ENCODE measurements around the gene EXOC7. TPM values are rescaled to one million over a fixed set of nuclear protein-coding genes. Genes with fewer than 3 reads are reported as not detected.

The EXOC7 gene
- total RNA-seq, 2 experiments from 2014 or later = 88.1 to 90.6 TPM

- peaks cover 44% of the 10 kb centered on the region for H3K36me3 Mint-ChIP-seq (ENCODE audit: low read depth)
- Histone ChIP-seq H3K27me3 (ENCODE audit: control insufficient read depth in 1 of 2, insufficient read depth in 2 of 2, low read length in 2 of 2) (no peaks in the 10 kb centered on the region), H3K4me1 (ENCODE audit: insufficient read depth, low read length) (peaks cover 32% of the 10 kb centered on the region), H3K27ac (ENCODE audit: low read depth in 1 of 2, low read length in 2 of 2) (peak overlapping the region; percentile 66 to 68), H3K9me3 (ENCODE audit: control insufficient read depth in 1 of 2, insufficient read depth in 1 of 2, low read length in 2 of 2) (no peaks in the 10 kb centered on the region), H3K4me3 (ENCODE audit: low read length) (peak overlapping the region; percentile 85), H3K36me3 (ENCODE audit: insufficient read depth, low read length) (peaks cover 27% of the 10 kb centered on the region)
- ATAC-seq (ENCODE audit: poor library complexity) = no peak
- DNase-seq = no peak
- intact Hi-C loops (cut with DNase I, micrococcal nuclease) = loop anchor here in 1 of 2 experiments (5.0 kb wide), 3 partner anchors 91 to 399 kb away; partner anchors contain the start of genes PRPSAP1 and RHBDF2
- peak overlapping the region; percentile 98 for H3K4me3 Mint-ChIP-seq
- ChIA-PET POLR2A (interaction anchor here (0.8 to 2.3 kb wide), 10 partner anchors 10 to 247 kb away, joined by 3 to 8 read pairs (median 6); partner anchors contain the start of genes UBALD2 and WBP2), CTCF (interaction anchor here (1.0 to 1.6 kb wide), 3 partner anchors 89 to 177 kb away, joined by 3 to 4 read pairs (median 4); no protein-coding TSS in a partner anchor)
- no peaks in the 10 kb centered on the region for H3K9me3 Mint-ChIP-seq
- no peak for TF ChIP-seq CTCF (IDR thresholded peaks at IDR 0.05)
- H3K27me3 Mint-ChIP-seq = no peaks in the 10 kb centered on the region
- H3K27ac Mint-ChIP-seq = peak overlapping the region; percentile 90
- H3K4me1 Mint-ChIP-seq (ENCODE audit: low read depth) = peaks cover 38% of the 10 kb centered on the region
Observed at GRCh38 chr17:76102944-76103273, 678 bp downstream of the EXOC7 start.

- H3K9me3 ChIP-seq (ENCODE audit: control insufficient read depth in 1 of 2, insufficient read depth in 1 of 2, low read length in 2 of 2) = no peaks in the 10 kb centered on the region
- H3K27me3 ChIP-seq (ENCODE audit: control insufficient read depth in 1 of 2, insufficient read depth in 2 of 2, low read length in 2 of 2) = no peaks in the 10 kb centered on the region
- no peak overlapping the region for H3K4me3 ChIP-seq (ENCODE audit: low read length)
- ATAC-seq (ENCODE audit: poor library complexity) (no peak), DNase-seq (peak in 1 of 14 experiments; percentile 12)
- H3K27ac ChIP-seq (ENCODE audit: low read depth in 1 of 2, low read length in 2 of 2) = no peak overlapping the region
- H3K36me3 Mint-ChIP-seq (ENCODE audit: low read depth) = peaks cover 76% of the 10 kb centered on the region
- intact Hi-C loops (cut with DNase I, micrococcal nuclease) = no loop called here
- no peaks in the 10 kb centered on the region for H3K27me3 Mint-ChIP-seq
- H3K27ac Mint-ChIP-seq = no peak overlapping the region
- no peaks in the 10 kb centered on the region for H3K9me3 Mint-ChIP-seq
- peaks cover 18% of the 10 kb centered on the region for H3K4me1 ChIP-seq (ENCODE audit: insufficient read depth, low read length)
- H3K4me3 Mint-ChIP-seq = no peak overlapping the region
- peaks cover 78% of the 10 kb centered on the region for H3K36me3 ChIP-seq (ENCODE audit: insufficient read depth, low read length)
- H3K4me1 Mint-ChIP-seq (ENCODE audit: low read depth) = peaks cover 21% of the 10 kb centered on the region
- POLR2A ChIA-PET = interaction anchor here (1.0 kb wide), 1 partner anchor 18 kb away, joined by 3 read pairs; no protein-coding TSS in a partner anchor
- TF ChIP-seq CTCF (IDR thresholded peaks at IDR 0.05) = no peak
- CTCF ChIA-PET = interaction anchor here (0.7 kb wide), 1 partner anchor 48 kb away, joined by 4 read pairs; no protein-coding TSS in a partner anchor
Observed at GRCh38 chr17:76097716-76098295, 5.8 kb downstream of the EXOC7 start.

- POLR2A ChIA-PET = interaction anchor here (0.6 to 1.3 kb wide), 2 partner anchors 114 to 258 kb away, joined by 3 read pairs; partner anchors contain the start of gene PRPSAP1
- peaks cover 80% of the 10 kb centered on the region for H3K36me3 Mint-ChIP-seq (ENCODE audit: low read depth)
Observed at GRCh38 chr17:76095943-76096342, 7.6 kb downstream of the EXOC7 start.

More at GRCh38 chr17:76095943-76096342, 7.6 kb downstream of the EXOC7 start:
- H3K4me3 ChIP-seq (ENCODE audit: low read length) = no peak overlapping the region
- H3K4me1 Mint-ChIP-seq (ENCODE audit: low read depth) = peaks cover 10% of the 10 kb centered on the region
- no peaks in the 10 kb centered on the region for H3K27me3 ChIP-seq (ENCODE audit: control insufficient read depth in 1 of 2, insufficient read depth in 2 of 2, low read length in 2 of 2)
- H3K9me3 ChIP-seq (ENCODE audit: control insufficient read depth in 1 of 2, insufficient read depth in 1 of 2, low read length in 2 of 2) = no peaks in the 10 kb centered on the region
- ATAC-seq (ENCODE audit: poor library complexity) (no peak), DNase-seq (no peak)
- no peak for TF ChIP-seq CTCF (IDR thresholded peaks at IDR 0.05)
- H3K27me3 Mint-ChIP-seq = no peaks in the 10 kb centered on the region
- no peak overlapping the region for H3K27ac ChIP-seq (ENCODE audit: low read depth in 1 of 2, low read length in 2 of 2)
- H3K4me3 Mint-ChIP-seq = no peak overlapping the region
- no peak overlapping the region for H3K27ac Mint-ChIP-seq
- CTCF ChIA-PET = interaction anchor here (1.1 kb wide), 1 partner anchor 10 kb away, joined by 3 read pairs; no protein-coding TSS in a partner anchor
- H3K4me1 ChIP-seq (ENCODE audit: insufficient read depth, low read length) = peaks cover 10% of the 10 kb centered on the region
- no peaks in the 10 kb centered on the region for H3K9me3 Mint-ChIP-seq
- H3K36me3 ChIP-seq (ENCODE audit: insufficient read depth, low read length) = peaks cover 85% of the 10 kb centered on the region
- intact Hi-C loops (cut with DNase I, micrococcal nuclease) = no loop called here
